ENCODE data around the gene DENND4C. TPM values are rescaled to one million over a fixed set of nuclear protein-coding genes. Genes with fewer than 3 reads are reported as not detected.

DENND4C gene
- total and polyA plus RNA-seq, 5 experiments from 2014 or later, result 31.0 to 74.4 (median 40.2) TPM

DNA sequence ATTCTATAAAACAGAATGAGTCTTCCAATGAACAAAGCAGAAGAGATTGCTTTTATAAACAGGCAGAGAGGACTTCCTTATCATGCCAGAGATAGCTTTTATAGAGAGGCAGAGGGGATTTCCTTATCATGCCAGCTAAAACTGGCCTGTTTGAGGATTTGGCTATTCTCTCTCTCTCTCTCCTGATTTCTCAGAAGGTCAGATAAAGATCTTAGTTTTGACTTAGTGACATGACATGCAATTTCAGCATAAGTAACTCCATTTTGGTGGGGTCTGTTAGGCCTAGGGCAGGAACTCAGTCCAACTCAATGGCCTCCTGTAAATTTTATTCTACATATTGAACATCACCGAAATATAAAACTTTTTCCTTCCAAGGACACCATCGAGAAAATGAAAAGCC, 31.5 kb upstream of the DENND4C start:
- POLR2A ChIA-PET, result interaction anchor here (1.2 kb wide), 1 partner anchor 98 kb away, joined by 4 read pairs; no protein-coding TSS in a partner anchor
- H3K9me3 Mint-ChIP-seq, result no peaks in the 10 kb centered on the region
- no peaks in the 10 kb centered on the region for H3K36me3 Mint-ChIP-seq
- peaks cover 0 to 3% (median under 1%) of the 10 kb centered on the region in 4 donors for H3K4me1 Mint-ChIP-seq
- DNase-seq (no peak), ATAC-seq (no peak)
- no peak overlapping the region for H3K27ac Mint-ChIP-seq
- H3K4me3 Mint-ChIP-seq, result no peak overlapping the region
- peaks cover 0 to 1% (median 0%) of the 10 kb centered on the region in 5 donors for H3K27me3 Mint-ChIP-seq

DNA sequence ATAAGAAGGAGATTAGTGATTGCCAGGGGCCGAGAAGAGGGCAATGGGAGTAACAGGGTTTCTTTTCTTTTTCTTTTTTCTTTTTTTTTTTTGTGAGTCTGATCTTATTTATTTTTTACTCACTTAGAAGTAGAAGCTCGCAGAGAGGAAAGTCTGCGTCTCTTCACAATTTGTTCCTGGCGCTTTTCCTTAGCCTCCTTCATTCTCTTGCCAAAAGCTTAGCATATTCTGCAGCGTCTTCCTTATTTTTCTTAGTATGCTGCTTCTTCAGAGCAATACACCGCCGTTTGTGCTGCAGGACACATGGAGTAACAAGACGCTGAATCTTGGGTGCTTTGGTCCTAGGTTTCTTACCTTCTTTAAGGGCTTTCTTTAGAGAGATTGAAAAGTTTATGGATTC, 30.3 kb upstream of the DENND4C start:
- Mint-ChIP-seq H3K9me3 (no peaks in the 10 kb centered on the region), H3K27ac (no peak overlapping the region), H3K27me3 (peaks cover 0 to 1% (median 0%) of the 10 kb centered on the region in 5 donors), H3K36me3 (no peaks in the 10 kb centered on the region), H3K4me3 (no peak overlapping the region), H3K4me1 (peaks cover 0 to 1% (median 0%) of the 10 kb centered on the region in 4 donors)
- DNase-seq (no peak), ATAC-seq (no peak)
- POLR2A ChIA-PET, result no interaction called here

DNA sequence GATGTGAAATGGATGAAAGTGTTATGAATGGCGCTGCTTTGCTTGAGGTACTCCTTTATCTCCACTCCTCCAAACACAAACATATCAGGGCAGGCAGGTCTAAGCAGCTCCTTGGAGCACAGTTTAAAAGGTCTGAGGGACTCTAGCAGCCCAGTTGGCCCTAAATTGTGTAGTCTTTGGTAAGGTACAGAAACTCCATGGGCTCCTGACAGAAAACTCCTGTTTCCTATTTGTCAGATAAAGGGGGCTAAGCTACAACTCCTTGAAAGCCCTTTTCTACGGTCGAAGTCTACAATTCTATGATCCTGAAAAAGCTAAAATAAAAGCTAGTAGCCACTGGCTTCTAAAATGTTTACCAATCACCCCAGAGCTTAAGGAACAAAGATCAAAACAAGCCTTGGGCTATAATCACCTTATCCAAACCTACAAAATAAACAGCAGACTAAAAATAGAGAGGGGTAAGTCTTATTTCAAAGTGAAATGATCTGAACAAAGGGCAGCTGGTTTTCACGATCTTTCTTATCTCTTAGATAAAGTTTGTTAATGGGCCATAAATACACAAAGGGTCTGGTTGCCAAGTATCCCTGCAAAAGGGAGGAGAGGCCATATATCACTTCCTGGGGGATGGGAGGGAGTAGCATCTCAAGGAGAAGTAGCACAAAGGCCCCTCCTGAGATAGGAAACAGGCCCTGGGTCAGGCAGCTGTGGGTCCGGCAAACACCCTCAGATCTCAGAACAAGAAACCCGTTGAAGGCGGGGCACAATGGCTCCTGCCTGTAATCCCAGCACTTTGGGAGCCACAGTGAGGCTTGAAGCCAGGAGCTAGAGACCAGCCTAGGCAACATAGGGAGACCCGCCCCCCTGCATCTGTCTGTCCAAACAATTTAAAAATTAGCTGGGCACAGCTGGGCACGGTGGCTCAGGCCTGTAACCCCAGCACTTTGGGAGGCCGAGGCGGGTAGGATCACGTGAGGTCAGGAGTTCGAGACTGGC, 28.3 kb upstream of the DENND4C start:
- POLR2A ChIA-PET, result interaction anchor here (0.9 kb wide), 1 partner anchor 177 kb away, joined by 3 read pairs; no protein-coding TSS in a partner anchor
- no peaks in the 10 kb centered on the region for H3K27me3 Mint-ChIP-seq

DNA sequence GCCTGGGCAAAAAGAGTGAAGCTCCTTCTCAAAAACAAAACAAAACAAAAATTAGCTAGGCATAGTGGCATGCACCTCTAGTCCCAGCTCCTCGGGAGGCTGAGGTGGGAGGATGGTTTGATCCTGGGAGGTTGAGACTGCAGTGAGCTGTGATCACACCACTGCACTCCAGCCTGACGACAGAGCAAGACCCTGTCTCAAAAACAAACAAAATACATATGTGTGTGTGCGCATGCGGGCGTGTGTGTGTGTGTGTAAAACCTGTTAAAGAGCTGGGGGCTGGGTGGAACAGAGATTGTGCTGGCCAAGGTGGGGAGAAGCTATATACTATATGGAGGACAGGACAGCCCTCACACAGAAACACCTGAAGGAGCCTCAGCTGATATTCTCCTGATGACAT, 27.4 kb upstream of the DENND4C start:
- Mint-ChIP-seq H3K27me3 (no peaks in the 10 kb centered on the region), H3K4me1 (no peaks in the 10 kb centered on the region), H3K4me3 (no peak overlapping the region), H3K36me3 (no peaks in the 10 kb centered on the region), H3K9me3 (no peaks in the 10 kb centered on the region), H3K27ac (peak overlapping the region in 1 of 10 donors; percentile 41)
- POLR2A ChIA-PET, result interaction anchor here (0.9 kb wide), 1 partner anchor 176 kb away, joined by 3 read pairs; no protein-coding TSS in a partner anchor
- ATAC-seq (no peak), DNase-seq (no peak)

More for the DNA sequence above, 28.3 kb upstream of the DENND4C start:
- Mint-ChIP-seq H3K9me3 (no peaks in the 10 kb centered on the region), H3K4me1 (no peaks in the 10 kb centered on the region), H3K27ac (peak overlapping the region in 1 of 10 donors; percentile 27), H3K4me3 (no peak overlapping the region), H3K36me3 (no peaks in the 10 kb centered on the region)
- no peak for DNase-seq
- no peak for ATAC-seq

DNA sequence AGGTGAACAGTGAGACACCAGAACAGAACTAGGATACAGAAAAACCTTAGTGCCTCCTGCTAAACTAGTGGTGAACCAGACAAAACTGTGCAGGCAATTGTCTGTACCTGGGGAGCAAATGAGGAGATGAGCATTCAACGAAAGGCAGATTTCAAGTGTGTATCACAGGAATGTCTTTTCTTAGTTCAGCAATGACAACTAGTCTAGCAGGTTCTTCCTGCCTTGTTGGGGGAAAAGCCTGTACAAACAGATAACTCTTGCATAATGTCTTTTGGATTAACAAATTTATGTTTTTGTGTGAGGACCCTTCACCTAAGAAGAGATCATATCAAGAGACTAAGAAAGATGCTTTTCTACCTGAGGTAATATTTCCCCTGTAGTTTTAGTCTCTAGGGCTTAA, 21.8 kb upstream of the DENND4C start:
- no peaks in the 10 kb centered on the region for H3K36me3 Mint-ChIP-seq
- H3K4me1 Mint-ChIP-seq, result no peaks in the 10 kb centered on the region
- POLR2A ChIA-PET, result no interaction called here
- no peaks in the 10 kb centered on the region for H3K9me3 Mint-ChIP-seq
- DNase-seq (no peak), ATAC-seq (no peak)
- H3K27ac Mint-ChIP-seq, result no peak overlapping the region
- H3K27me3 Mint-ChIP-seq, result no peaks in the 10 kb centered on the region
- no peak overlapping the region for H3K4me3 Mint-ChIP-seq

DNA sequence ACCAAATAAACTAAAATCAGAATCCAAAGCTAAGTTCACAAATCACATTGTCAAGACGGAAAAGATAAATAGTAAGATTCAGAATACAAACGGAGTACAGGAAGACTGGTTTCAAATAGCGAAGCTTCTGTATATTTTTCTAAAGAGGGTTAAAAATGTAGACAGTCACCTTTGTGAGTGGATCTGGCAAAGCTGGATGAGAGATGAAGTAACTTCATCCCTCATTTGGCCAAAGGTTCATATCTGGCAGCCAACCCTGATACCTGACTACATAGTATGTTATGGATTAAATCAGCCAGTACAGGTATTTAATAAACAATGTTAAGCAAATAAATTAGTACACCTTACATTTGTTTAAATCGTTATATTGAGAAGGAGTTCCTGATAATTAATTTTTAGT, 21.3 kb upstream of the DENND4C start:
- DNase-seq (no peak), ATAC-seq (no peak)
- Mint-ChIP-seq H3K36me3 (no peaks in the 10 kb centered on the region), H3K27me3 (no peaks in the 10 kb centered on the region), H3K9me3 (no peaks in the 10 kb centered on the region), H3K27ac (no peak overlapping the region), H3K4me3 (no peak overlapping the region), H3K4me1 (no peaks in the 10 kb centered on the region)
- POLR2A ChIA-PET, result no interaction called here

DNA sequence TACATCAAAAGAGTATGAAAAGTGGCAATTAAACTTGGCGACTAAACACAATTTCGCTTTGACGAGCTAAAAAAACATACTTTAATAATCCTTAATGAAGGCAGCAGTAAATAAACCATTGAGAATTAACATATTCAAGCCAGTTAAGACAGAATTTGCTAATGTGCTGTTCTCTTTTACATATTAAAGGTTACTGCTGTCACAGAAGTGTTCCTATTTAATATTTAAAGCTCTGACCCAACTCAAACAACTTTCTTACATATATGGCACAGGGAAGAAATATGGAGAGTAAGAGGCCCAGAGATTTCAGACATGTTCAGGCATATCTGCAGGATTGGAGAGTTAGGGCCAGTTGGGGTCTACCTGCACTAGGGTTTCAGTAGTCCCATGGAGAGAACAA, 16.7 kb upstream of the DENND4C start:
- no peaks in the 10 kb centered on the region for H3K27me3 Mint-ChIP-seq

DNA sequence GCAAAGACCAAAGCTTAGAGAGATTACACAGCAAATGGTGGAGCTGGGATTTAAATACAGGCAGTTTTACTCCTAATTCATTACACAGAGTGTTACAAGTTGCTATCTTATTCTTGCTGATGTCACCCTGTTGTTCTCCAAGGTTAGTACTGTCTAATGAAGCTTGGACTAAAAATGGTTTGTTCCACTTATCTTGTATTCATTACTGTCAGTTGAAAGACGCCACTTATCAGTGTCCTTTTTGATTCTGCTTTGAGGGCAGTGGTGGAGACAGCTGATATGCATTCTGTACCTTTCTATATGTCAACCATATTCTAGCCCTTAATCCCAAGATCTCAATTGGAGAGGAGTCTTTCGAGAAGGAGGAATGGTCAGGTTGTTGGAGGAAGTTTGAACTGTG, 14.0 kb upstream of the DENND4C start:
- ATAC-seq (no peak), DNase-seq (no peak)
- POLR2A ChIA-PET, result no interaction called here
- no peak overlapping the region for H3K4me3 Mint-ChIP-seq
- H3K36me3 Mint-ChIP-seq, result no peaks in the 10 kb centered on the region
- H3K4me1 Mint-ChIP-seq, result no peaks in the 10 kb centered on the region
- peak overlapping the region in 1 of 10 donors; percentile 15 for H3K27ac Mint-ChIP-seq
- H3K27me3 Mint-ChIP-seq, result no peaks in the 10 kb centered on the region
- H3K9me3 Mint-ChIP-seq, result no peaks in the 10 kb centered on the region

More for the DNA sequence above, 16.7 kb upstream of the DENND4C start:
- no peaks in the 10 kb centered on the region for H3K4me1 Mint-ChIP-seq
- no peak for ATAC-seq
- no peaks in the 10 kb centered on the region for H3K9me3 Mint-ChIP-seq
- no peak for DNase-seq
- no peak overlapping the region for H3K4me3 Mint-ChIP-seq
- POLR2A ChIA-PET, result no interaction called here
- H3K27ac Mint-ChIP-seq, result no peak overlapping the region
- no peaks in the 10 kb centered on the region for H3K36me3 Mint-ChIP-seq

DNA sequence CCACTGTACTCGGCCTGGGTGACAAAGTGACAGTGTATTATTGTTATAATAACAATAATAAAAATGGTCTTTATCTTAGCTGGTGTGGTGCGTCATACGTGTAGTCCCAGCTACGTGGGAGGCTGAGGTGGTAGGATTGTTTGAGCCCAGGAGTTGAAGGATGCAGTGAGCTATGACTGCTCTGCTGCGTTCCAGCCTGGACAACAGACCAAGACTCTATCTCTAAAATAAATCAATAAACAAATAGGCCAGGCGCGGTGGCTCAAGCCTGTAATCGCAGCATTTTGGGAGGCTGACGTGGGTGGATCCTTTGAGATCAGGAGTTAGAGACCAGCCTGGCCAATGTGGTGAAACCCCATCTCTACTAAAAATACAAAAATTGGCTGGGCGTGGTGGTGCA, 9.2 kb upstream of the DENND4C start:
- POLR2A ChIA-PET, result no interaction called here
- no peak for ATAC-seq
- H3K9me3 Mint-ChIP-seq, result no peaks in the 10 kb centered on the region
- no peaks in the 10 kb centered on the region for H3K36me3 Mint-ChIP-seq
- no peak overlapping the region for H3K27ac Mint-ChIP-seq
- no peak overlapping the region for H3K4me3 Mint-ChIP-seq
- no peaks in the 10 kb centered on the region for H3K4me1 Mint-ChIP-seq
- no peak for DNase-seq
- no peaks in the 10 kb centered on the region for H3K27me3 Mint-ChIP-seq

DNA sequence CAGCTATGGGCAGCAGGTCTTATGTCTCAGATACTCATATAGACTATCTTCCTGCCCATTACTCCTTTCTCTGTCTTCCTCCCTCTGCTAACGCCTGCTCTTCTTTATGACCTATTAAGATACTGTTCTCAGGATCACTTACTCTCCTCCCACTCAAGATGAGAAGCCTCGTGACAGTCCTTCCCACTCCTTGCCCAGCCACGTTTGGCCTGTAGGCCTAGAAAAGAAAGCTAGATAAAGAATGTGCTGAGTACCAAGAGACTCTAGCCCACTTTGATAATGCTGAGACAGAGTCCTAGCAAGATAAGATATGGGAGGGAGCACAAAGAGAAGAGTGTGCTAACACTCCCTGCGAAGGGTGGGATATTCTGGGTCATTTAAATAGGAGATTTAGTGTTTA, 6.8 kb upstream of the DENND4C start:
- no peak for DNase-seq
- no peaks in the 10 kb centered on the region for H3K27me3 Mint-ChIP-seq
- peaks cover 0 to 3% (median 0%) of the 10 kb centered on the region in 4 donors for H3K4me1 Mint-ChIP-seq
- peak overlapping the region in 1 of 10 donors; percentile 60 for H3K27ac Mint-ChIP-seq
- H3K36me3 Mint-ChIP-seq, result no peaks in the 10 kb centered on the region
- H3K9me3 Mint-ChIP-seq, result no peaks in the 10 kb centered on the region
- no peak overlapping the region for H3K4me3 Mint-ChIP-seq
- no peak for ATAC-seq
- POLR2A ChIA-PET, result interaction anchor here (0.9 kb wide), 1 partner anchor 9 kb away, joined by 4 read pairs; no protein-coding TSS in a partner anchor

DNA sequence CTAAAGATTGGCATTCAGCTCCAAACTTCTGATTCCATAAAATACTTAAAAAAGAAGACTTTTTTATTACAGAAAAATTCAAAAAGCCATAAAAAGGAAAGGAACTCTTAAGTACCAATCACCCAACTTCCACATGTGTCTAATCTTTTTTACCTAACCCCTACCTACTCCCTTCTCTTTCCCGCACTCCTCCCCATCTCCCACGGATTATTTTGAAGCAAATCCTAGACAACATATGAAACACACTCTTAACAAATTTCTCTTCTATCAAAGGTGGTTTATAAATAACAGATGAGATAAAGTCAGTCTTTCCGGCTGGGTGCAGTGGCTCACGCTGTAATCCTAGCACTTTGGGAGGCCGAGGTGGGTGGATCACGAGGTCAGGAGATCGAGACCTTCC, 5.9 kb upstream of the DENND4C start:
- DNase-seq, result no peak
- POLR2A ChIA-PET, result no interaction called here
- Mint-ChIP-seq H3K27ac (peak overlapping the region in 3 of 10 donors; percentile 8 to 67 (median 66)), H3K4me3 (no peak overlapping the region), H3K9me3 (no peaks in the 10 kb centered on the region), H3K27me3 (no peaks in the 10 kb centered on the region), H3K4me1 (peaks cover 0 to 6% (median 4%) of the 10 kb centered on the region in 4 donors), H3K36me3 (no peaks in the 10 kb centered on the region)
- no peak for ATAC-seq

DNA sequence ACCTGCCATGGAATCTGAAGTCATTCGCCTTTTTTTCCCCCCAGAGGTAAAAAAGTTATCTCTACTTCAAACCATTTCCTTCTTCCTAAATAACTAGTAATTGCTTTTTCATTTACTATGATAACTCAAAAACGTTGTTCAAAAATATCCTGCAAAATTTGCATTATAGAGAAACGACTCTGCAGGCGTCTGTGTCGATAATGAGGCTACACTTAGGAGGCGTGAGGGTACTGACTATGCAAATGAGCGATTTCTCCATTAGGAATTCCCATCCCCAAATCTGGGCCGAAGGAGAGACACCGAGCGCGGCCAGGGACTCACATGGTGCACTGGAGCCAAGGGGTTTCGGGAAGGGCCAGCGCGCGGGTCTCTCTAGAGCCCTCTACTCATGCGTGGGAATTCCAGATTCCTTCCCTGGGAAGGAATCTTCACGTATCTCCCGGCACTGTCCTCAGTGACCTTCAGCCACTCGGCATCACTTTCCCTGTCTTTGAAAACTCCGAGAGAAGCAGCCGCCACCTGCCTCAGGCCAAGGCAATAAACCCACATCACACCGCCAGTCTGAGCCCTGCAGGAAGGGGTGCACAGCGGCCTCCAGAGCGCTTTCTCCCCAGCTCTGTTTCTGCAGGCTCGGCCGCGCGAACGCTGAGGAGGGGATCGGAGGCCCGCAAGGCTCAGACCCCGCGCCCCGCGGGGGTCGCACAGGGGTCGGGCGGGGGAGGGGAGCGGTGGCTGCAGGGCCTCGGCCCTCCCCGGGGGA, 718 bp upstream of the DENND4C start:
- POLR2A ChIA-PET, result interaction anchor here (0.6 to 5.0 kb wide), 17 partner anchors 12 to 1393 kb away, joined by 3 to 66 read pairs (median 5); partner anchors contain the start of genes MLLT3, PLIN2, RPS6 and RRAGA
- Mint-ChIP-seq H3K27me3 (no peaks in the 10 kb centered on the region), H3K4me3 (peak overlapping the region in 6 of 10 donors; percentile 77 to 89 (median 84)), H3K27ac (peak overlapping the region in 9 of 10 donors; percentile 64 to 94 (median 91)), H3K9me3 (no peaks in the 10 kb centered on the region), H3K36me3 (peaks cover 0 to 2% (median 0%) of the 10 kb centered on the region in 3 donors), H3K4me1 (peaks cover 2 to 20% (median 14%) of the 10 kb centered on the region in 4 donors)
- peak; percentile 68 to 74 for ATAC-seq
- DNase-seq, result peak in 8 of 10 donors; percentile 58 to 87 (median 69)

All from naive thymus-derived CD8-positive, alpha-beta T cell (primary cell).